H1 (cell line): Measurements from ENCODE around the gene CDC26.

Experiments used
- BRCA1 ChIP-seq: IDR thresholded peaks from 2 replicates; pipeline ENCODE4 v1.6.1; 2012; ENCODE audit warnings: low read depth, low read length, improper control_type of control experiment
- CTCF ChIP-seq, 3 experiments: IDR thresholded peaks; 1 replicate in 2 of 3; 2 replicates in 1 of 3; pipeline versions ENCODE4 v1.5.1 to v1.6.1; 2011; ENCODE audit warnings: low read length in 3 of 3, mild to moderate bottlenecking in 3 of 3, inconsistent platforms in 2 of 3, low read depth in 1 of 3, moderate library complexity in 1 of 3; ENCODE audit not compliant: insufficient read depth in 1 of 3; ENCODE audit errors: control extremely low read depth in 1 of 3
- EZH2 ChIP-seq: fragments of 200-600 bp; sonication (generic); IDR thresholded peaks from 2 replicates; pipeline ENCODE4 v1.7.1; 2012; ENCODE audit warnings: low read depth, mild to moderate bottlenecking, moderate library complexity, low read length, inconsistent platforms; ENCODE audit not compliant: severe bottlenecking
- RFX5 ChIP-seq: IDR thresholded peaks from 2 replicates; pipeline ENCODE4 v1.6.1; 2011; ENCODE audit warnings: low read depth, low read length, improper control_type of control experiment, borderline replicate concordance
- SIX5 ChIP-seq: IDR thresholded peaks from 2 replicates; pipeline ENCODE4 v1.6.1; 2011; ENCODE audit warnings: mild to moderate bottlenecking, low read depth, low read length
- USF2 ChIP-seq: IDR thresholded peaks from 2 replicates; pipeline ENCODE4 v1.6.1; 2011; ENCODE audit warnings: low read length, improper control_type of control experiment
- ZNF274 ChIP-seq: IDR thresholded peaks from 2 replicates; pipeline ENCODE4 v1.7.0; 2012; ENCODE audit warnings: low read length, borderline replicate concordance; ENCODE audit errors: extremely low read depth

GRCh38 chr9:113302792-113303418 lies 27.5 kb upstream of the CDC26 start, which contains the start of gene RNF183:
- no peak for TF ChIP-seq USF2
- TF ChIP-seq BRCA1 = no peak
- no peak for TF ChIP-seq CTCF (IDR thresholded peaks at IDR 0.05; ENCODE audit: control extremely low read depth in 1 of 3, insufficient read depth in 1 of 3, low read depth in 1 of 3, low read length in 3 of 3)
- no peak for TF ChIP-seq RFX5
- no peak for TF ChIP-seq ZNF274
- no peak for TF ChIP-seq SIX5
- TF ChIP-seq EZH2 = no peak
